ENCODE measurements around the gene SMIM43. TPM values are rescaled to one million over a fixed set of nuclear protein-coding genes. Genes with fewer than 3 reads are reported as not detected.

SMIM43 gene
- total RNA-seq, 2 experiments from 2014 or later, result not detected

GRCh38 chr4:121785479-121785878 is 20.5 kb upstream of the SMIM43 start:
- POLR2A ChIA-PET, result no interaction called here
- H3K27me3 ChIP-seq (ENCODE audit: control insufficient read depth in 1 of 2, insufficient read depth in 2 of 2, low read length in 2 of 2), result peaks cover 4 to 7% of the 10 kb centered on the region in 2 experiments
- no peaks in the 10 kb centered on the region for H3K36me3 Mint-ChIP-seq (ENCODE audit: low read depth)
- no peak for TF ChIP-seq CTCF (IDR thresholded peaks at IDR 0.05)
- H3K4me1 ChIP-seq (ENCODE audit: insufficient read depth, low read length), result no peaks in the 10 kb centered on the region
- H3K9me3 ChIP-seq (ENCODE audit: control insufficient read depth in 1 of 2, insufficient read depth in 1 of 2, low read length in 2 of 2), result peaks cover 0 to 3% of the 10 kb centered on the region in 2 experiments
- H3K4me3 Mint-ChIP-seq, result no peak overlapping the region
- intact Hi-C loops (cut with DNase I, micrococcal nuclease), result no loop called here
- no peaks in the 10 kb centered on the region for H3K4me1 Mint-ChIP-seq (ENCODE audit: low read depth)
- ATAC-seq (ENCODE audit: poor library complexity), result no peak
- H3K9me3 Mint-ChIP-seq, result no peaks in the 10 kb centered on the region
- H3K27ac ChIP-seq (ENCODE audit: low read depth in 1 of 2, low read length in 2 of 2), result no peak overlapping the region
- H3K27me3 Mint-ChIP-seq, result peaks cover 76% of the 10 kb centered on the region
- CTCF ChIA-PET, result no interaction called here
- no peaks in the 10 kb centered on the region for H3K36me3 ChIP-seq (ENCODE audit: insufficient read depth, low read length)
- H3K4me3 ChIP-seq (ENCODE audit: low read length), result no peak overlapping the region
- H3K27ac Mint-ChIP-seq, result no peak overlapping the region
- no peak for DNase-seq

- Histone ChIP-seq H3K27me3 (ENCODE audit: control insufficient read depth in 1 of 2, insufficient read depth in 2 of 2, low read length in 2 of 2) (peaks cover 7 to 9% of the 10 kb centered on the region in 2 experiments), H3K27ac (ENCODE audit: low read depth in 1 of 2, low read length in 2 of 2) (no peak overlapping the region), H3K36me3 (ENCODE audit: insufficient read depth, low read length) (no peaks in the 10 kb centered on the region), H3K4me3 (ENCODE audit: low read length) (no peak overlapping the region), H3K9me3 (ENCODE audit: control insufficient read depth in 1 of 2, insufficient read depth in 1 of 2, low read length in 2 of 2) (peaks cover 0 to 3% of the 10 kb centered on the region in 2 experiments), H3K4me1 (ENCODE audit: insufficient read depth, low read length) (no peaks in the 10 kb centered on the region)
- ATAC-seq (ENCODE audit: poor library complexity) (no peak), DNase-seq (no peak)
- no peak overlapping the region for H3K4me3 Mint-ChIP-seq
- ChIA-PET POLR2A (no interaction called here), CTCF (no interaction called here)
- intact Hi-C loops (cut with DNase I, micrococcal nuclease), result no loop called here
- peaks cover 78% of the 10 kb centered on the region for H3K27me3 Mint-ChIP-seq
- H3K9me3 Mint-ChIP-seq, result no peaks in the 10 kb centered on the region
- H3K4me1 Mint-ChIP-seq (ENCODE audit: low read depth), result no peaks in the 10 kb centered on the region
- no peak overlapping the region for H3K27ac Mint-ChIP-seq
- TF ChIP-seq CTCF (IDR thresholded peaks at IDR 0.05), result no peak
- H3K36me3 Mint-ChIP-seq (ENCODE audit: low read depth), result no peaks in the 10 kb centered on the region
These were observed 20.0 kb upstream of the SMIM43 start for GRCh38 chr4:121784975-121785374.

GRCh38 chr4:121784401-121784800 is 19.4 kb upstream of the SMIM43 start:
- H3K36me3 Mint-ChIP-seq (ENCODE audit: low read depth), result no peaks in the 10 kb centered on the region

More at GRCh38 chr4:121784401-121784800, 19.4 kb upstream of the SMIM43 start:
- H3K4me1 Mint-ChIP-seq (ENCODE audit: low read depth), result no peaks in the 10 kb centered on the region
- no peak for TF ChIP-seq CTCF (IDR thresholded peaks at IDR 0.05)
- Histone ChIP-seq H3K4me3 (ENCODE audit: low read length) (no peak overlapping the region), H3K27ac (ENCODE audit: low read depth in 1 of 2, low read length in 2 of 2) (no peak overlapping the region), H3K9me3 (ENCODE audit: control insufficient read depth in 1 of 2, insufficient read depth in 1 of 2, low read length in 2 of 2) (peaks cover 0 to 3% of the 10 kb centered on the region in 2 experiments), H3K36me3 (ENCODE audit: insufficient read depth, low read length) (no peaks in the 10 kb centered on the region), H3K27me3 (ENCODE audit: control insufficient read depth in 1 of 2, insufficient read depth in 2 of 2, low read length in 2 of 2) (peaks cover 7 to 9% of the 10 kb centered on the region in 2 experiments), H3K4me1 (ENCODE audit: insufficient read depth, low read length) (no peaks in the 10 kb centered on the region)
- intact Hi-C loops (cut with DNase I, micrococcal nuclease), result no loop called here
- DNase-seq (no peak), ATAC-seq (ENCODE audit: poor library complexity) (no peak)
- POLR2A ChIA-PET, result no interaction called here
- no peak overlapping the region for H3K4me3 Mint-ChIP-seq
- CTCF ChIA-PET, result no interaction called here
- H3K27me3 Mint-ChIP-seq, result peaks cover 79% of the 10 kb centered on the region
- no peaks in the 10 kb centered on the region for H3K9me3 Mint-ChIP-seq
- H3K27ac Mint-ChIP-seq, result no peak overlapping the region

Data from CD4-positive, alpha-beta T cell (primary cell).